ENCODE data around the gene VLDLR.

VLDLR gene

DNA sequence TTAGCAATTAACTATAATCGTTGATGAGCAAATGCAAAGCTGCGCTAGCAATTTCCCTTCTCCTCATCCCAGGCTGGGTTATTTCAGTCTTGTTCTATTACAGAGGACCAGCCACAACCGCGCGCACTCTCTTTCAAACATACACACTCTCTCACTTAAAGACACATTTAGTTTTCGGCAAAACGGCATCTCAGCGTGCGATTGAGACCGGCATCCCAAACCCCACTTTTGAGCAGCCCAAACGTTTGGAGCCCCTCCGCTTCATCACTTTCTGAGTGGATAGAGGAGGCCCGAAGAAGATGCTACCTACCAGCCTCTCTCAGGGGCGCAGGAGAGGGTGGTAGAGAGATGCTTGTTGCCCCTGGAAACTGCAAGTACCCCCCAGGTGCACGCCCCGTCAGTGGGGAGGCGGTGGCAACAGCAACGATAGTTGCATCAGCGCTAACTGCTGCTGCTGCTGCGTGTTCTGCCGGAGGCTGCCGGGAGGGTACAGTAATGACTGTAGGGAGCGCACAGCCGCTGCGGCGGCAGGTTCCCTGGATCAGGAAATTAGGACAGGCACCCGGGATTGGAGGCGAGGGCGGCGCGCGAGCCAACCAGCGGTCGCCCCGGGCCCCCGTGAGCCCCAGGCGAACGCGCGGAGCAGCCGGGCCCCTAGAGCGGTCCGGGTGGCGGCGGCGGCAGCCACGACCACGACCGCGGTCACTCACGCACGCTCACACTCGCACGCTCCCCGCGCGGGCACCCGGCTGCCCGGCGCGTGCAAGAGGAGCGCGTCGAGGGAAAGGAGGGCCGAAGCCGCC is 467 bp upstream of the VLDLR start:
- peak; percentile 79 for DNase-seq (ENCODE audit: low spot score)
- FAIRE-seq: no peak

DNA sequence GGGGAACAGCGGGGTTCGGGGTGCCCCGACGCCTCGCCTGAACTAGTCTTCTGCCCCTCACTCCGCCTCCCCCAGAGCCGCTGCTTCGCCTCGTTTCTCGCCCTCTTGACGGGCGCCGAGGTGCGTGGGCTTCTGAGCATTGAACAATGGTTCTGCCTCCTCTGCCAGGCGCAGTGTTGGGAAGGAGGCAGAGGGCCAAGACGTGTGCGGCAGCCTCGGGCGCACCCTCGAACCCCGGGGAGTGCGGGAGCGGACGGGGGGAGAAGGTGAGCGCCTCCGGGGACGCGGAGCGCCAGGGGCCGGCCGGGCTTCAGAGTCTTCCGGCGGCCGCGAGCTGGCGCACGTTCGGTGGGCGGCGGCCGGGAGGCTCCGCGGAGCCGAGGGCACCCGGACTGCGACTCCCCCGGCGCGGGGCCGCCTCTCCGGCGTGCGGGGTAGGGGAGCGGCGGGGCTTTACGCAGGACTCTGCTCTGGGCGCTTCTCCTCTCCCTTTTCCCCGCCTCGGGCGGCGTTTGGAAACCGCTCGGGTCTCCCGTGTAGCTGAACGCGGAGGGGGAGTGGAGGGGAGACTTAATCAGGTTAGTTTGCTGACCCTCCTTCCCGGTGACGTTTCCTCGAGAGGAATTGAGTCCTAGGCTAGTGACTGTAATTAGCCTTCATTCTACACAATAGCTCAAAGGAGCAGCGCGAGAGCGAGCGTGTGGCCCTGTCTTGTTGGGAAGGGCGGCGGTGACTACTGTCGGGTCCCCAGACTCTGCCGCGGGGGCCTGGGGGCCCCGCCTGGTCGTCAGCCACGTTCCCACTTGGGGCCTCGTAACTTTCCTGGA is 1.1 kb downstream of the VLDLR start:
- peak; percentile 13 for DNase-seq (ENCODE audit: low spot score)
- FAIRE-seq: no peak

DNA sequence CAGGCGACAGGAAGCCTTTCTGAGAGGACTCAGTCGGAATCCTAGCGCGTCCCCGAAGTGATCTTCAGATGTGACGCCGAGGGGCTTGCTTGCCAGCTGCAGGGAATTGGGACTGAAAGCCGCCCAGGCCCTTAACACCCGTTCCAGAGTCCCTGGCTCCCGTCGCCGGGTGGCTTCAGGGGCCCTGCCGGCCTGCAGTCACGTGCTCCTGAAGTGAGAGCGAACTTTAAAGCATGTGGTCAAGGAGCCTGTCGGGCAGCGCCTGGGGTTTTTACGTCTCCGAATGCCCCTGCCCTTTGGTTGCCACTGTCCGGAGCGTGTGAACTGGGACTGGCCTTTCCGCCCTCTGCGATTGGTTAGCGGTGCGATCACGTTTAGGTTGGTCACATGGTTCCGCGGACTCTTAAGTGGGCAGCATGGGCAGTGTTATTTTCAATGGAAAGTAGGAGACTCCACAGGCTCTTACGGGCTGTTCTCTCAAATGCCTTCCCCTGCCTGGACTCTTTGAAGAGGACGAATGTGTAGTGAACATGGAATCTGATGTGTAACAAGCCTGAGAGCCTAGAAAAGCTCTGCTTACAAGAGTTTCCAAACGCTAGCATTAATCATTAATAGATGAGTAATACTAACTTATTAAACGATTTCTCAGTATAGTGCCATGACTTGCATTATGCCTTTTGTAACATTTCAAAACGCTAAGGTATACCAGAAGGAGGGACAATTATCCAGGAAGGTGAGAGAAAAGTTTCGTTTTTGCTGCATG is 1.9 kb downstream of the VLDLR start:
- FAIRE-seq (no peak), DNase-seq (ENCODE audit: low spot score) (peak; percentile 8)

DNA sequence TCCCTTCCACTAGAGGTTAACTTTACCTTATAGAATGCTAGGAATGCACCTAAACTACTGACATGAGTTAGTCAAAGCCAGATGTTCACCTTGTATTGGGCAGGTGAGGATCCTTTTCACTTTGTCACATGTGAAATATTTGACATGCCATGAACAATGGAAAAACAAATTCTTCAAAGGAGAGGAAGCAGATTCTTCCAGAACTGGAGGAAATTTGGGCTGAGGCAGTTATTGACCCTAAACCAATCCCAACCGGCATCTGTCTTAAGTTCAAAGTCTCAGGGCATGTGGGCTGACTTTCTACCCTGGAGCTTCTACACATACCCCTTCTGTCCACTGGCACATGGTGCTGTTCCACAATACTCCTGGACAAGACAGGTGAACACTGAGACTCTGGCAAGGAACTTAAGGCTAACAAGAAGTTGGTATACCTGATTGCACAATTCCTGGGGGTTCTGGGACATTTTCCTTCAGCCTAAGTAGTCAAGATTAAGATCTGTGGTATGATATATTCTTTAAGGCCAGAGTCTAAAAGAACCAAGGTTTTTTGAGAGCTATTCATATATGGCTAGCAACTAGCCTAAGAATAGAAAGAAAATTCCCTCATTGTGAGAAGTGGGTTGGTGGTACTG is 2.6 kb downstream of the VLDLR start:
- no peak for FAIRE-seq
- DNase-seq (ENCODE audit: low spot score): no peak

DNA sequence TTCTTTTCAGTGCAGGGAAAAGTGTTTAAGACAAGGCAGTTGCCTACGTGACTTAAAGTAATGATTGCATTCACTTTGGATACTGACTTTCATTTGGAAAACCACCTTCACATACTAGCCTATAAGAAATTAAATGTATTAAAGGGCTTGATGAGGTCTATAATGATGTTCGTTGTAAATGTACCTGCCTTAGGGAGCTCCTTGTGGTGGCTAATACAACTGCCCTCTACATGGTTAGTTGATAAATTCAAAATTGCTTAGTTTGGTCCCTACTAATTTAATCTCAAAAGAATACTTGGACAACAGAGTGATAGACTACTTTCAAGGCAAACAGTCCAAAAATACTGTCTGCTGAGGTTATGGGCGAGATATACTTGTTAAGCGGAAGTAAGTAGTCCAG is 3.8 kb downstream of the VLDLR start:
- DNase-seq (ENCODE audit: low spot score) (no peak), FAIRE-seq (no peak)

DNA sequence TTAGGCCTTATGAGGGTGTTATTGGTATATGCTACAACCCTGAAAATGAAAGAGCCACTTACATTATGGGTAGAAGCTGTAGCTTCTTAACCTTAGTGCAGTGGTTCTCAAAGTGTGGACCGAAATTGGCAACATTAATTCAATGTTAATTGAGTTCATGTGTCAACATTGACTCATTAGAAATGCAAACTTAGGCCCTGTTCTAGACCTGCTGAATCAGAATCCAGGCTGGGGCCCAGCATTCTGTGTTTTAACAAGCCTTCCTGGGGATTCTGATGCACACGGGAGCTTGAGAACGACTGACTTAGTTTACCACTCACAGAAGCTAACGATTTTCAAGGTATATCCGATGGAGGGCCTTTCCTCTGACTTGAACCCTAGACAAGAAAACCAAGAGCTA is 7.3 kb downstream of the VLDLR start:
- DNase-seq (ENCODE audit: low spot score): no peak

DNA sequence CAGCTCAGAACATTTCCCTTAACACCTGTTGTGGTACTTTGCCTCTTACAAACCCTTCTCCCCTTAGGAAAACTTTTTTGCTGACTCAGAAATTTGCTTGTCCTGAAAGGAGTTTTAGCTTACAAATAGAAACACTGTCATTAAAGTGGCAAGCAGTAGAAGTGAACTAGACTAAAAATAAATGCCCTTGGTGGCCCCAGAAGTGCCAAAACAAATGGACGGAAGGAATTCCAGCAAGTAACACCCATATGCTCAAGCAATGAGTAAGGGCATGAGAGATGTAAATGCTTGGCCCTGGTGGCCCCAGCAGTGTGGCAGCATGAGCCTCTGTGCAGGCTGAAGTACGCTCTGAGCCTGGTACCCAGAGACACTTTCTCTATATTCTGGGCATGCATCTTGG is 8.6 kb downstream of the VLDLR start:
- FAIRE-seq (no peak), DNase-seq (ENCODE audit: low spot score) (no peak)

More for the DNA sequence above, 7.3 kb downstream of the VLDLR start:
- FAIRE-seq: no peak

DNA sequence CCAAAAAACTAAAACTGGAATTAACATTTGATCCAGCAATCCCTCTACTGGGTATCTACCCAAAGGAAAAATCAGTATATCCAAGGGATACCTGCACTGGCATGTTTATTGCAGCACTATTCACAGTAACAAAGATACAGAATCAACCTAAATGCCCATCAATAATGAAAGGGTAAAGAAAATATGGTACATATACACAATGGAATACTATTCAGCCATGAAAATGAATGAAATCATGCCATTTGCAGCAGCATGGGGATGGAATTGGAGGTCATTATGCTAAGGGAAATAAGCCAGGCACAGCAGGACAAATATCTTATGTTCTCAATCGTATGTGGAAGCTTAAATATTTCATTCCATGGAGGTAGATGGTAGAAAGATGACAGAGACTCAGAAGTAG is 9.7 kb downstream of the VLDLR start:
- DNase-seq (ENCODE audit: low spot score) (no peak), FAIRE-seq (no peak)

DNA sequence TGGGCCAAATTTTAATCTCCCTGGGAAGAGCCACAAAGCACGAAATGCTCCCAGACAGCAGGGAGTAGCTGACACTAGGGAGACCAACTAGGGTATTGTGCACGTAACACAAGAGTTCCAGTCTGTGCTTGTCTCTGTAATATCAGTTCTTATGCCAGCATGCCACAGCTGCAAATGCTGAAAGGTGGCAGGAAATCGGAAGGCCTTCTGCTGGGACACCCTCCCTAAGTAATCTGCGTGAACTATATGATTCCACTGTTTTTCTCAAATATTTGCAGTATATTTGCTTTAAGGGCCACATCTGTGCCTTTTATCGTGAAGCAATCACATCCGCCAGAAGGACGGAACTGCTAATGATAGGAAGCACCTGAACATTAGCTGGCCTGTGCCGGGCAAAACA is 12.6 kb downstream of the VLDLR start:
- no peak for FAIRE-seq

DNA sequence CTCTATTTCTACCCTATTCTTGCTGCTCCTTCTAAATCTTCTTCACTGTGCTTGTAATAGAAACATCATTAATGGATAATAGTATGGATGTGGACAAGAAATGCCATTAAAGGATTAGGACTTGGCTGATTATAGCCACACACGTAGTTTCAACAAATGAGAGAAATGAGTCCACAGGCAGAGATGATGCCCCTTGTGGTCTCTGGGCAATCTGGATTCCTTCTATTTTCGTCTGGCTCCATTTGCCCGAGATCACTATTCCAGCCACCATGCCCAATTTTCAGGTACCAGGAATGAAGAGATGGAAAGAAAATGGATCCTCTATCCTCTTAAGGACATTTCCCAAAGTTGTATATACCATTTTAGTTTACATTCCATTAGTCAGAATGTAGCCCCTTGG is 13.2 kb downstream of the VLDLR start:
- DNase-seq (ENCODE audit: low spot score) (no peak), FAIRE-seq (no peak)

More for the DNA sequence above, 12.6 kb downstream of the VLDLR start:
- DNase-seq (ENCODE audit: low spot score): no peak

DNA sequence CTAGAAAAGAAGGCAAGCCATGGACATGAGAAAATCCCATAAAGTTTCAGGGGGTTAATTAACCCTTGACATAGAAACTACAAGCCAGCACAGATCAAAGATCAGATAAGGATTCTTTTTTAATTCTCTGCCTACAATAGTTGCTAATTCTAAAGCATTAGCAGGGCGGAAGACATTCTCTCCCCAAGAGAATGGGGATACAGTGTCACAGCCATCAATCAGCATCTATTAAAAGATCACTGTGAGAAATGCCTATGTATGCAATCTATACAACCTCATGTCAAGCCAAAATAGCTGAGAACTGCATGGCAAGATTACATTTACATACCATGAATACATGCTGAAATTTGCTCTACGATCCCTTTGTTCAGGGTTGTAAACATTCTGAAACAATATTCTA is 14.3 kb downstream of the VLDLR start:
- DNase-seq (ENCODE audit: low spot score): no peak
- no peak for FAIRE-seq

DNA sequence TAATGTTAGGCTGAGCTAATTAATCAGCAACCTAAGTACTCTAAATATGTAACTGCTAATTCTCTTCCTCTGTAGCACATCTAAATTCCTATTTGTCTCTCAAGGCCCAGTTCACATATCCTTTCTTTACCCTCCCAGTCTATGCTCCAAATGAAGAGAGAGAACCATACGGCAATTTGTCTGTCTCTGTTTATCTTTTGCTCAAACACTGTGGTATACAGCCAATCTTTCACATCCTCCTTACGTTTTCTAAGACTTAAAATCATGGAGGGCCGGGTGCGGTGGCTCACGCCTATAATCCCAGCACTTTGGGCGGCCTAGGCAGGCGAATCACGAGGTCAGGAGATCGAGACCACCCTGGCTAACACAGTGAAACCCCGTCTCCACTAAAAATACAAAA is 15.8 kb downstream of the VLDLR start:
- FAIRE-seq: no peak

DNA sequence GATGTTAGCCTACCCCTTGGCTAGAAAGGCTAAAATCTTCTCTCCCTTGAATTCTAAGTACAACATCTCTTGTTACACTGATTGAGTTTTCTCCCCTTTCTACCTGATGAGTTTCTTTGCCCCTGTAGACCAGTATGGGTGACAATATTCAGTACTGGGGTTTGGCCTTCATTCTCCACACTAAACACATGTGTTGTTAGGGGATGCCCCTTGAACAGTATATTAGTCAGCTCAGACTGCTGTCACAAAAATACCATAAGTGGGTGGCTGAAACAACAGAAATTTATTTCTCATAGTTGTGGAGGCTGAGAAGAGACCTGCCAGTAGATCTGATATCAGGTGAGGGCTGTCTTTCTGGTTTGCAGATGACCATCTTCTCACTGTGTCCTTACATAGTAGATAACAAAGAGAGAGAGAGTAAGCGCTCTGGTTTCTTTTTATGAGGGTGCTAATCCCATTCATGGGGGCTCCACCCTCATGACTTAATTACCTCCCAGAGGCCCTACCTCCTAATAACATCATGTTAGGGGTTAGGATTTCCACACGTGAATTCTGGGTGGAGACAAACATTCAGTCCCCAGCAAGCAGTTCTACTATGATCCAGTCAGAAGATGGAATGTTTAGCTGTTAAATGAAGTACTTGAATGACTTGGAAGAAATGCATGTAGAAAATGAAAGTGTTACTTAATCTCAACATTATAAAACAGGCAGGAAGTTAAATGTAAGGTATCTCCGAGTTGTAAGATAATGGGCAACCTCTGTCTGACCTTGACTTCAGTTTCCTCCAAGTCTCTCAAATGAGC is 17.5 kb downstream of the VLDLR start:
- FAIRE-seq: no peak
- DNase-seq (ENCODE audit: low spot score): no peak

More for the DNA sequence above, 15.8 kb downstream of the VLDLR start:
- DNase-seq (ENCODE audit: low spot score): no peak

DNA sequence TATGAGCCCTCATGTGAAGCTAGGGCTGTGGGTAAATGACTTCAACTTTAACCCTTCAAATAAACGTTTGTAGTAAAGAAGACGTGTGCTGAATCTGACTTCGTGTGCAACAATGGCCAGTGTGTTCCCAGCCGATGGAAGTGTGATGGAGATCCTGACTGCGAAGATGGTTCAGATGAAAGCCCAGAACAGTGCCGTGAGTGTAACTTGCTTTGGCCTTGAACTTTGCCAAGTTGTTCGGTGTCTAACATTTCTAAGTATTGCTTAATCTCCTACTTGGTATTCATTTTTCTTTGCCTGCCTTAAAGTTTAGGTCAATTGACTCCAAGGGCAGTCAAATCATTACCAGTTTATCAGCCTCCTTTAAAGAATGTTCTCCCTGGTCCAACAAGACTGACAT is 18.2 kb downstream of the VLDLR start:
- no peak for FAIRE-seq
- no peak for DNase-seq (ENCODE audit: low spot score)

DNA sequence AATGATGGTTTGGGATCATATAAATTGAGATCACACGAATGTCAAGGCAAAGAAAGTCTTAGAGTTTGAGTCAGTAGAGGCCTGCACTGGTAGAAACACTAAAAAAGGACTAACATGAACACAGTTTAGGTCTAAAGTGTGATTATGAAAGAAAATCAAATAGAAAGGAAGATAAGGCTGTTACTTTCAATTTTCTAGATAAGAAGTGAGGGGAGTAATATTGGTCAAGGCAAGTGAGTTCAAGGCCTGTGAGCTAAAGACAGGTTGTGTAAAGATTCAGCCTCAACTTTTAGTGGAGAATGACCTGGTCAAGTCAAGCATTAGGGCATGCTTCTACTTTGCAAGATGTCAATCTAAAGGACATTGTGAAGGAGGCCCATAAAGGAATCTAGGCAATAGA is 19.0 kb downstream of the VLDLR start:
- FAIRE-seq (no peak), DNase-seq (ENCODE audit: low spot score) (no peak)

DNA sequence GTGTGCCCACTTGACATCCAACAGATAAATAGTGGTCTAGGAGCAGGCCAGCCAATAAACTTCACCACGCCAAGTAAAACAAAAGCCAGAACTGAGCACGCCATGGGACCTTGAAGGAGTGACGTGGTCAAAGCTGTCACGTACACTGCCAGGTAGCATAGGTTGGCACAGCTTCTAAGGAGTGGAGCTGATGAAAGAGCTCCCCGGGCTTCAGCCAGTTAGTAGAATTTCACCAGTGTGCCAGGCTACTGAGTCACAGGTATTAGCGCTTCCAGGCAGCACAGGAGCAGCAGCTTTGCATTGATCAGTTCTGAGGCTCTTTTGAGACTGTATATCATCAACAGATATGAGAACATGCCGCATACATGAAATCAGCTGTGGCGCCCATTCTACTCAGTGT is 19.4 kb downstream of the VLDLR start:
- no peak for FAIRE-seq
- DNase-seq (ENCODE audit: low spot score): no peak

DNA sequence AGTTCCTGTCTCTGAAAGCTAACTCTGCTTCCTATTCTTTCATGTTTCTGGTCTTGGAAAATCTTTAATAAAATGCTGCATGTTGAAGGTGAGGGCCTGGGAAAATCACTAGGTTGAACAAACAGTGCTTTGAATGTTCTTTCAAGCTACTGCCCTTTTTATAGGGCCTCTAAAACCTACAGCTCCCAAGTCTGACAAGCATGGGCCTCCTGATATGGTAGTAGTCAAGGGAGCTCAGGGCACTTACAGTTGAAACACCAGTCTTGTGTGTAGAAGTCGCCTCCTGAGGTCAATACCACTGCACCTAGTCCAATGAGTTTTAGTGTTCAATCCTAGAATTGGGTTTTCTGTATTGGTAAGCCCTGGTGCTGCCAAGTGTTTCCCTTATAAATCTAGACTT is 20.5 kb downstream of the VLDLR start:
- DNase-seq (ENCODE audit: low spot score) (no peak), FAIRE-seq (no peak)

DNA sequence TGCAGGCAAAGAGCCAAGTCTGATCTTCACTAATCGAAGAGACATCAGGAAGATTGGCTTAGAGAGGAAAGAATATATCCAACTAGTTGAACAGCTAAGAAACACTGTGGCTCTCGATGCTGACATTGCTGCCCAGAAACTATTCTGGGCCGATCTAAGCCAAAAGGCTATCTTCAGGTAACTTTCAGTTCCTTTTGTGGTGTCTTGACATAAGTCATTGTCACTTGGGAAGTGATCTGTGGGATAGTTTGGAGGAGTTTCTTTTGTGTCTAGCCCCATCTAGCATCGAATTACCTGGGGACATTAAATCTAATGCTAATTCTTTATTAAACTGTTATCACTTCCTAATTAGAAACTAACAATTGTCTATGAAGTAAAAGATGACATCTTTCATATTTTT is 24.0 kb downstream of the VLDLR start:
- DNase-seq (ENCODE audit: low spot score) (no peak), FAIRE-seq (no peak)

DNA sequence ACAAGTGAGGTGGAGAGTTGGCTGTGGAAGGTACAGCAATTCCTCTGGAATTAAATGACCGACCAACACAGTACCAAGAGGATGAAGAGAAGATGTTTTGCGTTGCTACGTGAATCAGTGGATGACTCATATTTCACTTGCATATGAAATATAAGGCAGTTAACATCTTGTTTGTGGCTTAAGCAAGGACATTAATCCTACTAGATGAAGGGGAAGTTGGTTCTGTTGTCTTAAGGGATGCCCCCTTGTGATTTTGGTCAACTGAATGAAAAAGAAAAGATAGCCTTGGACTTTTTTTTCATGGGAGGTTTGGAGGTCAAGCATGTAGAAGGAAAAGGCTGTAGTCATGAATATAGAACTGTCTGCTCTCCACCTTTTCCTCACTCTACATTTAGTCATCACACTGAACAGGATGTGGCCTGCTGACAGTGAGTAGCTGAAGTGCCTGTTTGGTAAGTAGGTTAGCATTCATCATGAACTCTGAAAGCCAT is 33.9 kb downstream of the VLDLR start:
- FAIRE-seq (no peak), DNase-seq (ENCODE audit: low spot score) (peak; percentile 54)

DNA sequence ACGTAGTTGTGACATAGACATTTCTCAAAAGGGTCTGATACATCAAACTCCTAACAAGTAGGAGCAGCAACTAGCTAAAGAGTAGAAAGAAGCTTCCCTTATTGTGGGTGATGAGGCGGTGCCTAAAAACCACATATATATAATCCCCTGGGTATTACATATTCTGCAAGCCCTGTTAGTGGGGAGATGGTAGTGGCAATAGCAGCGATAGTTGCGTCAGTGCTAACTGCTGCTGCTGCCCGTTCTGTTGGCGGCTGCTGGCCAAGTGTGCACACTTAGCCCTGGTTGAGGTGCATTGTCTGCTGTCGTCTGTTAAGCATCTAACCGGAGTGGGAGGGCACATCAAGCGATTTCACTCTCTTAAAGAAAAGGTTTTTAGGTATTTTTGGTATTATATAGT is 35.8 kb downstream of the VLDLR start:
- FAIRE-seq: no peak
- no peak for DNase-seq (ENCODE audit: low spot score)

DNA sequence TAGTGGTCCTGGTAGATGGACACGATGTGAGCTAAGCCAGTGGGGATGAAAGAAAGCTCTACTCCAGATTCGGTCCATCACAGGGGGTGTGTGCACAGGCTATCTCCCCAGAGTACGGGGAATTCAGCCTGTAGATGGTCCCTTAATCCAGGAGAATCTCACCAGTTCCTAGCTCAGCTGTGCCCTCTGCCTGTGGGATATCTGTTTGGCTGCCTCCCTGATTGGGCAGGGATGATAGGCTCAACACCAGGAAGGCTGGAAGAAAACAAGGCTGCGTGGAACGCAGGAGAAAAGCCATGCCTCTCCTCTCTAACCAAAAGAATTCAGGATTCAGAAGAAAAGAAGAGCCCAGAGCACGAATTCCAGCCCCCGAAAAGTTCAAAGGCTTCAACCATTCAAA is 40.9 kb downstream of the VLDLR start:
- FAIRE-seq: no peak
- no peak for DNase-seq (ENCODE audit: low spot score)

Data from urothelium cell line (cell line).